Ecto neural progenitor cell (in vitro differentiated cells): ENCODE results near the gene CTDSPL.

Experiments used
- DNase-seq: peaks from one replicate; pipeline ENCODE4 v3.0.0-alpha.2; 2018; ENCODE audit warnings: low spot score

CTDSPL gene

DNA sequence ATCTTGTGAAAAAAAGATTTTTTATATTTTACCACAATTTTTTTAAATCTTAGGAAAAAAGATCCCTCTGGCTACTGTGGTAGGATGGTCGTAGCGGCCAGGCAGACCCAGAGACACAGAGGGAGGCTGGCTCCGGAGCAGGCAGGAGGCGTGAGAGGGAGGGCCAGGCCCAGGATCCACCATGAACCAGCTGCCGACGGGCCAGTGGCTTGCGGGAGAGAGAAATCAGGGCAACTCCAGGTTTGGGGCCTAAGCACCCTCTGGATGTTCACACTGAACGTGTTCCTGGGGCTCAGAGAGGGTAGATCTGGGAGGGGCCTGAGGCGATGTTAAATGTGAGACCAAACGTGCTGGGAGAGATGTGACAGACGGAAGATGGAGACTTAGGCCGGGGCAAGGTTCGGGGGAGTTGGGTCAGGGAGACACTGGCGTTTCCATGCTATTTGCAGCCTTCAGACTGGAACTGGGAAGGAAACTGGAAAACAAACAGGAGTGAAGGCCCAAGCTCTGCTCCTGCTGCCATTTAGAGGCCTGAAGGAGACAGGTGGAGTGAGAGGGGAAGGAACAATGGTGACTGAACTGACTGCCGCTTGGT, 127.3 kb downstream of the CTDSPL start:
- no peak for DNase-seq

DNA sequence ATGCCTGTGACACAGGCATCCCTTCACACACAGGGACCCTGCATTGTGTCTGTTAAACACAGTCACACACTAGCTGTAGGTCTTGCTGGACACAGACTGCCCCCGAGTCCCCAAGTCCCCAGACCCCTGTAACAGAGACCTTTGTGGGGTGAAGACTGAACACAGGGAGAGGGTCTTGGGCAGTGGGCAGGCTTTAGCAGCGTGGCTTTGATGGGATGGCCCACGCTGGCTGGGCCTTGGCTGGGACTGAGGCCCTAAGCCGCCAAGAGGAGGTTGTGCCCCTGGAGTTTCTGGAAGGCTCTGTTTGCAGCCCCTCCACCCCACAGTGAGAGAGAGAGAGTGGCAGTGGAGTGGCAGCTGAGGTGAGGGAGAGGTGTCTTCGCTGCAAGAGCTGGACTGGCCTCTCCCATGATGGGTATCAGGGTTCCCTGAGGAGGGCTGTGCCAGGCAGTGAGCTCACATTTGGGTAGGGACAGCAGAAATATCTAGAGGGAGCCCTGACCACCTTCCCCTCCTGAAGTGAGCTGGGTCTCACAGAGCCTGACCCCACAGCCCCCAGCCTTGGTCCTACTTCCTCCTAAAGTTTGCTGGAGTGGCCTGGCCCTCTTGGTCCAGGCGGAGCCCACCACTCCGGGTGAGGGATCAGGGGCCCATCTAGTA, 128.3 kb downstream of the CTDSPL start:
- peak; percentile 42 for DNase-seq

GRCh38 chr3:37990527-37990926, 128.8 kb downstream of the CTDSPL start, which contains the start of gene VILL:
VILL (plus strand) TSS chr3:37990786; CDS start chr3:37993673, 2,887 bp downstream.
- DNase-seq = no peak

GRCh38 chr3:37991109-37991508, 129.4 kb downstream of the CTDSPL start:
- peak; percentile 33 for DNase-seq

DNA sequence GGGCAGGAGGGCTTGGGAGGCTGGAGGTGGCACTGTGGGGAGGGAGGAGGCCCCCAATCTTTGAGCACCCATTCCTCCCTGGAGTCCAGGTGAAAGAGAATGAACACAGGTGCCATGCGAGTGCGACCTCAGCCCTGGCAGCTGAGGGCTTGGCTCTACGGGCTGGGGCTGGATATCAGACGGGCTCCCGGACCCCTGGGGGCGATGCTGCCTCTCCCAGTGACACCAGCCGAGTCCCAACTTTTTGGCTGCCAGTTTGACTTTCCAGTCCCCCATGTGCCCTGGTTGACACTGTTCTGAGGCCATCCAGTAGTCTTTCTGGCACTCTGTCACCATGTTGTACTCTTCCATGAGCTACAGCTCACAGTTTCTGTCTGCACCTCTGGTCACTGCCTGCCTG, 130.1 kb downstream of the CTDSPL start:
- DNase-seq = peak; percentile 42

DNA sequence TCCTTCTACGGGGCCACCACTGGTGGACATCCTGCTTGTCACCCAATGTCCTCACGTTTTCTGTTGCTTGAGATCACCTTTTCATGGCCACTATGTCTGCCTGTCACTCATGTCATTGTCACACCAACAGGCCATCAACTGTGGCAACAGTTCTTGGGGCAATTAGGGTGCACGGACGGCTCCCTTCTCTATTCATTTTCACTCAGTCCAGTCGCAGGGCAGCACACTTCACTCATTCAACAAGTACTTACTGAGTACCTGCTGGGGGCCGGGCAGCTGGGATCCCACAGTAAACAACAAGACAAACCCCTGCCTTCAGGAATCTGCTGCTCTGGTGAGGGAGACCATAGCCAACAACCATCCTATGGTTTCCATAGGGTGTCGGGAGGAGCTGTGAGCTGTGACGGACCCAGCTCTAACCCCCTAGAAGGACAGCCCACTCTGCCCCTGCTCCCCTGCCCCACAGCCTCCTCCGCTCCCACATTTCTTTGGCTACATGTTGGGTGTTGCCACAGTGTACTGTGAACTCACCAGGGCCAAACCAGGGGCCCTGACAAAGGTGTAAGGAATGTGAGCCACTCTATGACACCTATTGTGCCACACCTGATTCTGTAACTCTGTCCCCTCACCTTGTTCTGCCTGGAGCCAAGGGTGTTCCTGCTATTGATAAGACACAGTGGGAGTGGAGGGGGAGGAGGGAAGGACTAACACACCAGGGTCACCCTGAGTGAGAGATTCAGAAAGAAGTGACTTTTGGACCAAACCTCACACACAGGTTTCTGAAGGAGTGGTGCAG, 130.8 kb downstream of the CTDSPL start:
- peak; percentile 38 for DNase-seq

- peak; percentile 32 for DNase-seq
These were observed 131.4 kb downstream of the CTDSPL start for GRCh38 chr3:37993067-37993455.

DNA sequence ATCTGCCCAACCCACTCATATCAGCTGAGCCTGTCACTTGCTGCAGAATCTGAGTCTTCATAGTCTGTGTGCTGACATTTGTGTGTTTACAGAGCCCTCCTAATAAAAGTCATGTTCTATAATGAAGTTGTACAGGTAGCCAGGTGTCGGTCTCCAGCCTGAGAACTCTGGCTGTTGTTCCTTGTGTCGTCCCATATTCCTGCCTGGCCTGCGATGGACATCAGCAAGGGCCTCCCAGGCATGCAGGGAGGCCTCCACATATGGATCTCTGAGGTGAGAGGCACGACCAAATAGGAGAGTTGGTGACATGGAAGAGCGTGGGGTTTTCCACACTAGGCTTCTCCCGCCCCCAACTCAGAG, 131.8 kb downstream of the CTDSPL start:
- no peak for DNase-seq

DNA sequence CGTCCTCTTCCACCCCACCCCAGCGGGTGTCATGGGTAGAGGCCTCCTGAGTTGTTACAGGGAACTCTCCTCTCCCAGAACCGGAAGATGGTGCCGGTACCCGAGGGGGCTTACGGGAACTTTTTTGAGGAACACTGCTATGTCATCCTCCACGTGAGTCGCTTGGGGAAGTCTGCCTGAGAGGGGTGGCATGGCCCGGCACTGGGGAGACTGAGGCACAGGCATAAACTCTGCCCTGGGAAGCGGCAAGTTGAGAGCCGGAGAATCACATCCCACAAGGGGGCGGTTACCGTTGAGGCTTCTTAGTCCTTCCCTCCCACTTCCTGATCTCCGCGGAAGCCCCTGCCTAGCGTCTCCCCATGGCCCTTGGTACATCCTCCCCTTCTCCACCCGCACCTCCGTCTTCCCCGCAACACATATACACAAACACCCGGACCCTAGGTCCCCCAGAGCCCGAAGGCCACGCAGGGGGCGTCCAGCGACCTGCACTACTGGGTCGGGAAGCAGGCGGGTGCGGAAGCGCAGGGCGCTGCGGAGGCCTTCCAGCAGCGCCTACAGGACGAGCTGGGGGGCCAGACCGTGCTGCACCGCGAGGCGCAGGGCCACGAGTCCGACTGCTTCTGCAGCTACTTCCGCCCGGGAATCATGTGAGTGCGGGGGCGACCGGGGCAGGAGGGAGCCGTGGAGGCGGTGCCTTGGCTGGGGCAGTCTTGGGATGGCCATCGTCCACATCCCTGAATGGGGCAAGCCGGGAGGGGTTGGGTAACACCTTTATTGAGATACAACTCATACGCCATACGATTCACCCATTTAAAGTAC, 132.3 kb downstream of the CTDSPL start:
- DNase-seq = peak; percentile 74

GRCh38 chr3:37994639-37994972, 132.9 kb downstream of the CTDSPL start:
- DNase-seq = no peak

DNA sequence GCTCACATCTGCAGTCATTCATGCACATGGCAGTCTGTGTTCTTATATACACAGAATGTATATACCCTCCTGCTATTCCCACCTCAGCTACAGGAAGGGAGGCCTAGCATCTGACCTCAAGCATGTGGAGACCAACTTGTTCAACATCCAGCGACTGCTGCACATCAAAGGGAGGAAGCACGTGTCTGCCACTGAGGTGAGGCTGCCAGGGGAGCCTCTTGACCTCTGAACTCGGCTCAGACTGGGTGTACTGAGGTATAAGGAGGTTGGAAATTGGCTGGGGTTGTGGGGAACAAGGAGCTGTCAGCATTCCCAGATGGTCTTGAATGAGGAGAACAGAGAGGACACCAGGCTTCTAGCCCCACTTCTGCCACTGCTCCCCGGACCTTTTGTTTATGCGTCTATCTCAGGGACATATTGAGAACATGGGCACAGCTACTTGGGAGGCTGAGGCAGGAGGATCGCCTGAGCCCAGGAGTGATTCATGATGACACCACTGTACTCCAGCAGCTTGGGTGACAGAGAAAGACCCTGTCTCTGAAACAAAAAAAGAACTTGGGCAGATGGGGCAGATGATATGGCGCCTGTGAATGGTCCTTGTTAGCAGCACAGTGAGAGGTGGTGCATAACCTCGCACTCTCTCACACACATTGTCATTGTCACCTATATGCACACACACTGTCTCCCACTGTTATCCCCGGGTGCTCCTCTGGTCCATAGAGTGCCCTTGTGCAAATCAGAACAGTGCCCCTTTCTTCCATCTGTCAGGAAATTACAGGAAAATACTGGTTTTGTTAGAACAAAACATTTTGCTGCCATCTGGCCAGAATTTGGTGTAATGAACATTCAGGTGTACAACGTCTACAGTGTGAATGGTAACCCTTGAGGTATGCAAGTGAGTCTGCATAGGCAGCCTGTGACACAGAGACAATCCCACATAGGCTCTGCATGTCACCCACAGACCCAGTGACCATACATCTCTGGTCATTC, 134.3 kb downstream of the CTDSPL start:
- no peak for DNase-seq

DNA sequence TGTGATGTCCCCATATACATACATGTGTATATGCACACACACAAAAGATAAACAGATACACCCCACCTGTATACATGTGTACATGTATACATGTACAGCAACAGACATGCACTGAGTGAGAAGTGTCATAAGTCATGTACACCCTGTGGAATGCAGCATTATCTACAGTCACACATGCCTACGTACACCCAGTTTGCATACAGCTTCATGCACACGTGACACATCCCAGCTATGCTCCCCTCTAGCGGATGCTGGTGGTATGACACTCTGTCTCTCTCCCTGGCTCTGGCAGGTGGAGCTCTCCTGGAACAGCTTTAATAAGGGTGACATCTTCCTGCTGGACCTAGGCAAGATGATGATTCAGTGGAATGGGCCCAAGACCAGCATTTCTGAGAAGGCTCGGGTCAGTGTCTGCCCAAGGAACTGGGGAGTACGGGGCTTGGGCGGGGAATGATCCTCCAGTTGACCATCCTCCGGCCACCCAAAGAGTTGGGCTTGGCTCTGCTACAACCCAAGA, 135.2 kb downstream of the CTDSPL start:
- peak; percentile 83 for DNase-seq

- no peak for DNase-seq
These were observed 135.7 kb downstream of the CTDSPL start for GRCh38 chr3:37997342-37997741.

GRCh38 chr3:37997791-37998370, 136.2 kb downstream of the CTDSPL start:
- DNase-seq = no peak

GRCh38 chr3:37999836-38000235, 138.2 kb downstream of the CTDSPL start:
- no peak for DNase-seq

DNA sequence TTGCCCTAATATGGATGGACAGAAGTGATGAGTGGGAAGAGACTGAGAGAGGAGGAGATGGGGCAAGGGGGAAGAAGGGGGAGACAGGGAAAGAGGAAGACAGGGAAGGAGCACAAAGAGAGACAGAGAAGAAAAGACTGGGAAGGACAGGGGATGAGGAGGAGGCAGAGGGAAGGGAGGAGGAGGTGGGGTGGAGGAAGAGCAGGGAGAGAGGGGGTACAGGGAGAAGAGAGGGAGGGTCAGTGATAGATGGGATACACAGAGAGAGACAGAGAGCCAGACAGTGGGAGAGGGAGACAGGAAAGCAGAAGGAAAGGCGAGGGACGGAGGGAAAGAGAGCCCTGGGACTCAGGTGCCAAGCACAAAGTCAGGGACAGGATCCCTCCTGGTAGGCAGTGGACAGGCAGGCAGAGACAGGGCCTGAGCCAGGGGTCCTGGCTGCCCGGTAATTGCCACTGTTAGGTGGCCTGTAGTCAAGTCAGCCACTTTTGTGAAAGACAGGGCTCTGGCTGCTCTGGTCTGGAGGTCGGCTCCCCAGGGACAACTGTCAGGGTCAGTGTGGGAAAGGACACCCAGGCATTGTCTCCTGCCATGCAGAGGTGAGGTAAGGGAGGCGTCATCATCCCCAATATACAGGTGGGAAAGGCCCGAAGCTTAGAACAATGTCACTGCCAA, 138.7 kb downstream of the CTDSPL start:
- no peak for DNase-seq

GRCh38 chr3:38000965-38001455, 139.3 kb downstream of the CTDSPL start:
- no peak for DNase-seq

GRCh38 chr3:38001456-38002081, 139.9 kb downstream of the CTDSPL start:
- DNase-seq = no peak

DNA sequence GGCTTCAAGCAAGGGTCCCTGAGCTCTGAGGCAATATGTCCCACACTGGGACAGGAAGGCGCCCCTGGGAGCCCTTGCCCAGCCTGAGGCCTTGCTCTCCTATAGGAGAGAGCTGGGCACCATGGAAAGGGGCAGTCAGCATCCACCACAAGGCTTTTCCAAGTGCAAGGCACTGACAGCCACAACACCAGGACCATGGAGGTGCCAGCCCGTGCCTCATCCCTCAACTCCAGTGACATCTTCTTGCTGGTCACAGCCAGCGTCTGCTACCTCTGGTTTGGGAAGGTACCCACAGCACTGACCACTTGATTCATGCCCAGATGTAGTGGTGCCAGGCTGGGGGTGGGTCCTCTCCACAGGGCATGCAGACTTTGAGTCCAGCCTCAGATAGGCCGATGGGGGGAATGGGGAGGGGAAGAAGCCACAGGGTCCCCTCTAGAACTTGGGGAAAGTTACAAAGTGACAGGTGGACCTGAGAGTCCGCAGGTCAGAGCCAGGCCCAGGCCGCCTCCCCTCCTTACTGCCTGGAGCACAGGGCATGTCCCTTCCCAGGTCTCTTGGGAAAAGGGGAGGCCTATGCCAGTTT, 140.7 kb downstream of the CTDSPL start:
- DNase-seq = no peak
